Tibial artery (tissue), 4 donors: ENCODE measurements around the gene CTIF.
A peak's percentile ranks its signal among the peaks of the same experiment; 100 is the strongest.

Source experiments
- DNase-seq, 2 donors: peaks; one replicate each; pipeline ENCODE4 v3.0.0-alpha.2; 2019
- H3K27ac ChIP-seq, 2 donors: fragments of 200-600 bp; sonication (generic) in 1 of 2; 1 replicate in 1 of 2; 2 replicates in 1 of 2; pipeline ENCODE4 v1.5.1; 2018 to 2019; ENCODE audit warnings: mild to moderate bottlenecking in 1 of 2
- H3K27me3 ChIP-seq, 2 donors: fragments of 200-600 bp; sonication (generic) in 1 of 2; one replicate each; pipeline versions ENCODE4 v1.5.1 to v1.6.0; 2016 to 2019
- H3K36me3 ChIP-seq, 3 donors: fragments of 200-600 bp; sonication (generic) in 2 of 3; one replicate each; pipeline ENCODE4 v1.5.1; 2016 to 2019; ENCODE audit warnings: mild to moderate bottlenecking in 2 of 3
- H3K4me1 ChIP-seq, 4 donors: fragments of 200-600 bp; sonication (generic) in 2 of 4; 1 replicate in 3 of 4; 2 replicates in 1 of 4; pipeline ENCODE4 v1.5.1; 2016 to 2019
- H3K4me3 ChIP-seq, 2 donors: fragments of 200-600 bp; sonication (generic) in 1 of 2; 1 replicate in 1 of 2; 2 replicates in 1 of 2; pipeline ENCODE4 v1.5.1; 2018 to 2019; ENCODE audit warnings: mild to moderate bottlenecking in 2 of 2
- H3K9me3 ChIP-seq, 3 donors: fragments of 200-600 bp; sonication (generic) in 1 of 3; one replicate each; pipeline ENCODE4 v1.5.1; 2016 to 2019
- intact Hi-C: fragments of 100-400 bp; cut with DNase I; formaldehyde crosslinking; loops from one replicate; pipeline ENCODE4 v1.15.0; 2023; ENCODE audit warnings: low total_unique reads
- TF ChIP-seq, protein P1 (sequence below), 2 experiments: fragments of 200-600 bp in 1 of 2; fragments of 450-650 bp in 1 of 2; IDR thresholded peaks; one replicate each; pipeline ENCODE4 v1.5.1; 2017 to 2019; ENCODE audit warnings: antibody characterized with exemption in 2 of 2, mild to moderate bottlenecking in 1 of 2, moderate library complexity in 1 of 2

CTIF gene

DNA sequence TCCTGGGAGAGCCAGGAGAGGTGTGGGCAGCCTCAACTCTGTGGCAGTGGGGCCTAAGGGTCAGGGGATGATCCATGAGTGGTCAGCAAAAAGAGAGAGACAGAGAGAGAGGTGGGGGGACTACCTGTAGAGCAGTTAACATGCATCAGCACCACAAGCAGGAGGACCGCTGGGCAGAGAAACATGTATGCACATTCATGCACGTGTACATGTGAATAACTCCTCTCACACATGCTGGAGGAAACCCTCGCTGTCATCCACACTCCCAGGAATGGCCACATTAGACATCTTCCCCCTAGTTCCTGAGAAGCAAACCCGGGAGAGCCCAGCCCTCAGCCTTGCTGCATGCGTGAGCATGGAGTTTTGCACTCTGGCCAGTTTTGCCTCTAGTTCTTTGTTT, 245.8 kb downstream of the CTIF start:
- Histone ChIP-seq H3K27me3 (no peaks in the 10 kb centered on the region), H3K4me3 (no peak overlapping the region), H3K36me3 (no peaks in the 10 kb centered on the region), H3K27ac (peak overlapping the region; percentile 81 to 92), H3K4me1 (peaks cover 5 to 100% (median 79%) of the 10 kb centered on the region in 4 donors), H3K9me3 (no peaks in the 10 kb centered on the region)
- TF ChIP-seq, protein P1, sequence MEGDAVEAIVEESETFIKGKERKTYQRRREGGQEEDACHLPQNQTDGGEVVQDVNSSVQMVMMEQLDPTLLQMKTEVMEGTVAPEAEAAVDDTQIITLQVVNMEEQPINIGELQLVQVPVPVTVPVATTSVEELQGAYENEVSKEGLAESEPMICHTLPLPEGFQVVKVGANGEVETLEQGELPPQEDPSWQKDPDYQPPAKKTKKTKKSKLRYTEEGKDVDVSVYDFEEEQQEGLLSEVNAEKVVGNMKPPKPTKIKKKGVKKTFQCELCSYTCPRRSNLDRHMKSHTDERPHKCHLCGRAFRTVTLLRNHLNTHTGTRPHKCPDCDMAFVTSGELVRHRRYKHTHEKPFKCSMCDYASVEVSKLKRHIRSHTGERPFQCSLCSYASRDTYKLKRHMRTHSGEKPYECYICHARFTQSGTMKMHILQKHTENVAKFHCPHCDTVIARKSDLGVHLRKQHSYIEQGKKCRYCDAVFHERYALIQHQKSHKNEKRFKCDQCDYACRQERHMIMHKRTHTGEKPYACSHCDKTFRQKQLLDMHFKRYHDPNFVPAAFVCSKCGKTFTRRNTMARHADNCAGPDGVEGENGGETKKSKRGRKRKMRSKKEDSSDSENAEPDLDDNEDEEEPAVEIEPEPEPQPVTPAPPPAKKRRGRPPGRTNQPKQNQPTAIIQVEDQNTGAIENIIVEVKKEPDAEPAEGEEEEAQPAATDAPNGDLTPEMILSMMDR (IDR thresholded peaks at IDR 0.05): no peak
- peak in 1 of 2 donors; percentile 54 for DNase-seq
- intact Hi-C loops: loop anchor here (5.0 kb wide), 1 partner anchor 168 kb away; the partner anchor contains the start of gene SMAD7

GRCh38 chr18:48785091-48785614, 246.3 kb downstream of the CTIF start:
- Histone ChIP-seq H3K4me1 (peaks cover under 1 to 100% (median 79%) of the 10 kb centered on the region in 4 donors), H3K27ac (peak overlapping the region; percentile 81 to 92), H3K36me3 (no peaks in the 10 kb centered on the region), H3K4me3 (no peak overlapping the region), H3K27me3 (no peaks in the 10 kb centered on the region), H3K9me3 (no peaks in the 10 kb centered on the region)
- TF ChIP-seq, protein P1 (IDR thresholded peaks at IDR 0.05): no peak
- intact Hi-C loops: no loop called here
- peak in 1 of 2 donors; percentile 66 for DNase-seq

DNA sequence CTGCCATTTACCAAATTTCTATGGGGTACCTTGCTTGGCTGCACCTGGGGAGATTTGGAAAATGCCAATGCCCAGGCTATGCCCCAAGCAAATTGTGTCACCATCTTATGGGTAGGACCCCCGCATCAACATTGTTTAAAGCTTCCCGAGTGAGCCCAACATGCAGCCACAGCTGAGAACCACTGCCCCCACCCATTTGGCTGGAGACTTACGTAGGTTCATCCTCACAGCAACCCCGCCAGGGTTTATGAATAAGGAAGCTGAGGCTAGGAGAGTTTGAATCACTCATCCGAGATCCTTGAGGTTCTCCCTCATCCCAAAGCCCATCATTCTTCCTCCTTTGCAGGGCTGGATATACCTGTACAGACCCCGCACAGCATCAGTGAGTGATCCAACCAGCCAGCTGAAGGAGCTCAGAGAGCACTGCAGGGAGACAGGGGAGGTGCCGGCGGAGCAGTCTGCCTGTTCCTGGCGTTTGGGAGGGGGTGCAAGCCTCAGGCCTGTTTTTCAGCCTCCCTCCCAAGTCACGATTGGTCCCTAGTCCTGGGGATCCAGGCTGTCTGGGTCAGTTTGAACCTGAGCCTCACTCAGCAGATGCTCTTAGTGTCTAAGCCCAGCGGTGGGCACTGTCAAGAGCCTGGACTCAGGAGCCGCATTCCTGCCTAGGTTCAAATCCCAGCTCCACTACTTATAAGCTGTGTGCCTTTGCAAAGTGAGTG, 247.1 kb downstream of the CTIF start:
- Histone ChIP-seq H3K36me3 (no peaks in the 10 kb centered on the region), H3K4me3 (no peak overlapping the region), H3K4me1 (peaks cover 0 to 100% (median 79%) of the 10 kb centered on the region in 4 donors), H3K27me3 (no peaks in the 10 kb centered on the region), H3K27ac (peak overlapping the region; percentile 81 to 92), H3K9me3 (no peaks in the 10 kb centered on the region)
- TF ChIP-seq, protein P1 (IDR thresholded peaks at IDR 0.05): no peak
- intact Hi-C loops: no loop called here
- DNase-seq: peak; percentile 19 to 57

- peaks cover 0 to 100% (median 78%) of the 10 kb centered on the region in 4 donors for H3K4me1 ChIP-seq
- peak; percentile 10 to 62 for DNase-seq
These were observed 247.8 kb downstream of the CTIF start for GRCh38 chr18:48786455-48787202.

More at GRCh38 chr18:48786455-48787202, 247.8 kb downstream of the CTIF start:
- H3K4me3 ChIP-seq: no peak overlapping the region
- no peaks in the 10 kb centered on the region for H3K36me3 ChIP-seq
- TF ChIP-seq, protein P1 (IDR thresholded peaks at IDR 0.05): no peak
- no peaks in the 10 kb centered on the region for H3K9me3 ChIP-seq
- H3K27ac ChIP-seq: peak overlapping the region; percentile 92 to 94
- no peaks in the 10 kb centered on the region for H3K27me3 ChIP-seq
- intact Hi-C loops: no loop called here
